OCI-LY7 (cell line): ENCODE results near the gene SETD3. TPM values are rescaled to one million over a fixed set of nuclear protein-coding genes. Genes with fewer than 3 reads are reported as not detected.

Source experiments
- BruUV-seq: library from RNA; stranded (reverse); fragments of 400-500 nt; replicated peaks from 2 replicates; lab custom pipeline; 2021; lab: Mats Ljungman, UMichigan
- CTCF ChIA-PET: fragments of 300-600 bp; sonication (Branson Sonifier 250); formaldehyde crosslinking; loops from one replicate; lab custom pipeline; 2022; ENCODE audit warnings: antibody characterized with exemption; ENCODE audit not compliant: unreplicated experiment; lab: Charles Lee
- POLR2A ChIA-PET: fragments of 300-600 bp; sonication (Branson Sonifier 250); formaldehyde crosslinking; loops from one replicate; lab custom pipeline; 2022; ENCODE audit warnings: antibody characterized with exemption; lab: Charles Lee
- DNase-seq: peaks from one replicate; pipeline ENCODE4 v3.0.0-alpha.2; 2015; ENCODE audit warnings: low spot score
- H2AFZ ChIP-seq: fragments of 200-600 bp; sonication (generic), shearing (Covaris generic); 2 replicates; pipeline ENCODE4 v1.6.1; 2014; ENCODE audit warnings: mild to moderate bottlenecking, antibody characterized with exemption, low read length, moderate library complexity
- H3K27ac ChIP-seq: fragments of 200-600 bp; sonication (generic); 2 replicates; pipeline ENCODE4 v1.5.1; 2014; ENCODE audit warnings: mixed run types, low read depth, mild to moderate bottlenecking, moderate library complexity, low read length, inconsistent platforms; ENCODE audit not compliant: poor library complexity, severe bottlenecking
- H3K36me3 ChIP-seq: fragments of 200-600 bp; sonication (generic); 2 replicates; pipeline ENCODE4 v1.6.1; 2014; ENCODE audit warnings: mild to moderate bottlenecking, antibody characterized with exemption, low read length, moderate library complexity, mixed read lengths; ENCODE audit not compliant: insufficient read depth
- H3K4me1 ChIP-seq: fragments of 200-600 bp; sonication (generic); 2 replicates; pipeline ENCODE4 v1.5.1; 2014; ENCODE audit warnings: mild to moderate bottlenecking, low read length; ENCODE audit not compliant: insufficient read depth, poor library complexity, severe bottlenecking
- H3K4me2 ChIP-seq: fragments of 200-600 bp; sonication (generic); 2 replicates; pipeline ENCODE4 v1.6.1; 2014; ENCODE audit warnings: mild to moderate bottlenecking, low read length
- H3K4me3 ChIP-seq: fragments of 200-600 bp; sonication (generic); 2 replicates; pipeline ENCODE4 v1.5.1; 2014; ENCODE audit warnings: mild to moderate bottlenecking, low read depth, low read length; ENCODE audit not compliant: poor library complexity, severe bottlenecking
- H3K79me2 ChIP-seq: fragments of 200-600 bp; sonication (generic); 2 replicates; pipeline ENCODE4 v1.6.1; 2016; ENCODE audit warnings: low read depth, mild to moderate bottlenecking, low read length, moderate library complexity, mixed read lengths; ENCODE audit not compliant: insufficient read depth
- H3K9me2 ChIP-seq: fragments of 200-600 bp; sonication (generic); 2 replicates; pipeline ENCODE4 v1.6.1; 2016; ENCODE audit warnings: mild to moderate bottlenecking, low read length, mixed read lengths; ENCODE audit not compliant: insufficient read depth
- H3K9me3 ChIP-seq: fragments of 200-600 bp; sonication (generic); 2 replicates; pipeline ENCODE4 v1.6.1; 2014; ENCODE audit warnings: mild to moderate bottlenecking, mixed run types, low read length, mixed read lengths
- H4K20me1 ChIP-seq: fragments of 200-600 bp; sonication (generic); 2 replicates; pipeline ENCODE4 v1.6.1; 2014; ENCODE audit warnings: mild to moderate bottlenecking, antibody characterized with exemption, low read length, moderate library complexity, mixed read lengths; ENCODE audit not compliant: insufficient read depth
- EZH2phosphoT487 ChIP-seq: fragments of 200-600 bp; sonication (generic); IDR thresholded peaks from 2 replicates; pipeline ENCODE4 v1.6.1; 2018; ENCODE audit warnings: low read depth, borderline replicate concordance, mild to moderate bottlenecking, mixed run types, antibody characterized with exemption, low read length, moderate library complexity, mixed read lengths
- intact Hi-C: fragments of 100-400 bp; cut with micrococcal nuclease; formaldehyde crosslinking; loops from one replicate; pipeline ENCODE4 v1.10.0; 2022; ENCODE audit not compliant: unreplicated experiment
- total RNA-seq, 2 experiments: library from RNA; depleted of rRNA in 1 of 2; stranded (reverse); fragments of >200 nt in 1 of 2; shearing (Covaris generic) in 1 of 2; gene quantifications; 2 replicates each; pipeline ENCODE4 v1.2.3, GENCODE V29; 2014 to 2022
- TF ChIP-seq, protein P1 (sequence below): fragments of 200-600 bp; sonication (generic); conservative IDR thresholded peaks from 2 replicates; pipeline ENCODE4 v1.5.1; 2014; ENCODE audit warnings: mild to moderate bottlenecking, antibody characterized with exemption, low read length, moderate library complexity, mixed read lengths

Gene SETD3
- total RNA-seq, 2 experiments from 2014 or later = 42.4 to 65.5 TPM

DNA sequence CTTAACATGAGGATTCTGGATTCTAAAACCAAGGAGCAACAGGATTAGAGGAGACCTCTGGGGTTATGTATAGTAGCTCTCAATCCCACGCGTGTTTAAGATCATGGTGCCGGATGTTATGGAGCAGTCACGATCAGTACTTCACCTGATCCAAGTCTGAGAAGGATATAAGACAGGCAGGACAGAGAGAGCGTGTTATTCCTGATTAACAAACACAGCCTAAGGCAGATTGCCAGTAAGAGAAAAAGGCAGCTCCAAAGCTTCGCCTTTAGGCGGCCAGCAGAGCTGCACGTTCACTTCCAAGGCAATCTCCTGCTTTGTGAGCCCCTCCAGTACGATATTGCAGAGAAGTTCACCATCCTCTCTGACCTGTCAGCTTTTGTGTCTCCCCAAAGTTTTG is 5.5 kb downstream of the SETD3 start:
- H3K4me2 ChIP-seq = no peak overlapping the region
- no peaks in the 10 kb centered on the region for H3K36me3 ChIP-seq
- H3K9me2 ChIP-seq = no peaks in the 10 kb centered on the region
- H3K9me3 ChIP-seq = no peaks in the 10 kb centered on the region
- no peak overlapping the region for H3K27ac ChIP-seq
- BruUV-seq = no TSS peak
- peaks cover 12% of the 10 kb centered on the region for H3K4me1 ChIP-seq
- CTCF ChIA-PET = no interaction called here
- no peak overlapping the region for H3K4me3 ChIP-seq
- H3K79me2 ChIP-seq = peaks cover 96% of the 10 kb centered on the region
- intact Hi-C loops = no loop called here
- TF ChIP-seq, protein P1, sequence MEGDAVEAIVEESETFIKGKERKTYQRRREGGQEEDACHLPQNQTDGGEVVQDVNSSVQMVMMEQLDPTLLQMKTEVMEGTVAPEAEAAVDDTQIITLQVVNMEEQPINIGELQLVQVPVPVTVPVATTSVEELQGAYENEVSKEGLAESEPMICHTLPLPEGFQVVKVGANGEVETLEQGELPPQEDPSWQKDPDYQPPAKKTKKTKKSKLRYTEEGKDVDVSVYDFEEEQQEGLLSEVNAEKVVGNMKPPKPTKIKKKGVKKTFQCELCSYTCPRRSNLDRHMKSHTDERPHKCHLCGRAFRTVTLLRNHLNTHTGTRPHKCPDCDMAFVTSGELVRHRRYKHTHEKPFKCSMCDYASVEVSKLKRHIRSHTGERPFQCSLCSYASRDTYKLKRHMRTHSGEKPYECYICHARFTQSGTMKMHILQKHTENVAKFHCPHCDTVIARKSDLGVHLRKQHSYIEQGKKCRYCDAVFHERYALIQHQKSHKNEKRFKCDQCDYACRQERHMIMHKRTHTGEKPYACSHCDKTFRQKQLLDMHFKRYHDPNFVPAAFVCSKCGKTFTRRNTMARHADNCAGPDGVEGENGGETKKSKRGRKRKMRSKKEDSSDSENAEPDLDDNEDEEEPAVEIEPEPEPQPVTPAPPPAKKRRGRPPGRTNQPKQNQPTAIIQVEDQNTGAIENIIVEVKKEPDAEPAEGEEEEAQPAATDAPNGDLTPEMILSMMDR = no peak
- TF ChIP-seq EZH2phosphoT487 = no peak
- POLR2A ChIA-PET = interaction anchor here (0.6 kb wide), 1 partner anchor 915 kb away, joined by 4 read pairs; no protein-coding TSS in a partner anchor
- DNase-seq = no peak
- no peak overlapping the region for H2AFZ ChIP-seq
- H4K20me1 ChIP-seq = peaks cover 65% of the 10 kb centered on the region

- intact Hi-C loops = no loop called here
- peaks cover under 1% of the 10 kb centered on the region for H3K4me1 ChIP-seq
- TF ChIP-seq, protein P1 = no peak
- TF ChIP-seq EZH2phosphoT487 = no peak
- no peaks in the 10 kb centered on the region for H3K36me3 ChIP-seq
- no peak overlapping the region for H3K4me2 ChIP-seq
- H3K4me3 ChIP-seq = no peak overlapping the region
- ChIA-PET POLR2A (no interaction called here), CTCF (no interaction called here)
- no peaks in the 10 kb centered on the region for H3K9me2 ChIP-seq
- peaks cover 50% of the 10 kb centered on the region for H4K20me1 ChIP-seq
- no TSS peak for BruUV-seq
- no peak for DNase-seq
- peaks cover 87% of the 10 kb centered on the region for H3K79me2 ChIP-seq
- H2AFZ ChIP-seq = no peak overlapping the region
- H3K9me3 ChIP-seq = no peaks in the 10 kb centered on the region
- H3K27ac ChIP-seq = no peak overlapping the region
Measured at GRCh38 chr14:99473458-99473857, 7.2 kb downstream of the SETD3 start.

- CTCF ChIA-PET = no interaction called here
- TF ChIP-seq, protein P1 = no peak
- TF ChIP-seq EZH2phosphoT487 = no peak
- no peak for DNase-seq
- Histone ChIP-seq H3K36me3 (no peaks in the 10 kb centered on the region), H3K4me1 (no peaks in the 10 kb centered on the region), H3K9me3 (no peaks in the 10 kb centered on the region), H3K4me3 (no peak overlapping the region), H3K9me2 (no peaks in the 10 kb centered on the region), H3K27ac (no peak overlapping the region), H3K79me2 (peaks cover 87% of the 10 kb centered on the region), H4K20me1 (peaks cover 45% of the 10 kb centered on the region), H2AFZ (no peak overlapping the region), H3K4me2 (no peak overlapping the region)
- no TSS peak for BruUV-seq
- intact Hi-C loops = no loop called here
- POLR2A ChIA-PET = no interaction called here
Measured at GRCh38 chr14:99472937-99473336, 7.7 kb downstream of the SETD3 start.
